Bone marrow (tissue), 2 donors: Measurements from ENCODE around the gene DUSP22.
"Not testable (repeated sequence)": the region's sequence is repeated elsewhere in the genome, so short reads cannot be mapped to it uniquely, and the experiment has no call there.

Experiments used
- DNase-seq, 2 donors: peaks; one replicate each; lab custom pipeline; 2025; lab: John Stamatoyannopoulos, UW

Gene DUSP22

DNA sequence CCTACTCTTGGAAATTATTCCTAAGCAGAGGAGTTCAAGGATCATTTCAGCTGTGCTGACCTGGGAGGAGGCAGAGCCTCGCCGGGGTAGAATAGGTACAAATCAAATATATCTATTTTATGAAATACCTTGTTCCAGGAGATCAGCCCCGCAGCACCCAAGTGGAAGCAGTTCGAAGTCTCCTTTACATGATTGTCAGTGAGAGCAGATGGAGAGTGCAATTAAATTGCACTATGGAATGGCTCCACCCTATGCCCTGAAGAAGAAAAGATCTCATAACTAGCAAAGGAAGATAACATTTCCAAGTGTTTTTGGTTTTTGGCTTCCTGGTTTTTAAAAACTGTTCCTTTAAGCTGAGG, 31.4 kb downstream of the DUSP22 start:
- DNase-seq: no peak

DNA sequence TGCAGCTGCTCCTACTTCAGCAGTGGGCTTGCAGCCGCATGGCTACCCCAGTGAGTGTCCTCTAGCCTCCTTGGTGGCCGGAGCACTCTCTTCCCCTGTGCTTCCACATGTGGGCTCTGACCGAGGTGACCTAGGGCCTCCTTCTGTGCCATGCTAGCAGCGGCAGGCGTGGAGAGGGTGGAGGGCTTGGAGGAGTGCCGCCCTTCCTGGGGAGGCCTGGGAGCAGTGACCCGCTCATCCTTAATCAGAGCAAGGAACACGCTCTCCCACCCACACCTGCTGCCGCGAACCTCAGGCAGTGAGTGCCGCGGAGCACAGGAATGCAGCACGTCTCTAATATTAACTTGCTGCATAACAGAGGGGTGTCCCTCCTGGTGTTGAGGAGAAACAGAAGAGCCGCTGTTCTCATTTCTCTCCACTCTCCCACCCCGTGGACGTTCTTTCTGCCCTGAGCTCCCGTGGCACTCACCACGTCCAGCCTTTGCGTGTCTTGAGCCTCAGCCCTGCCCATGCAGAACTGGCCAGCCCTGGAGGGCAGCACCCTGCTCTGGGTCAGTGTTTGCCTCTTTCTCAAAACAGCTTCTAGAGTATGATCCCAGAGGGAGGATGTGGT, 31.9 kb downstream of the DUSP22 start:
- DNase-seq: no peak

GRCh38 chr6:324729-325125, 32.4 kb downstream of the DUSP22 start:
- DNase-seq: no peak

DNA sequence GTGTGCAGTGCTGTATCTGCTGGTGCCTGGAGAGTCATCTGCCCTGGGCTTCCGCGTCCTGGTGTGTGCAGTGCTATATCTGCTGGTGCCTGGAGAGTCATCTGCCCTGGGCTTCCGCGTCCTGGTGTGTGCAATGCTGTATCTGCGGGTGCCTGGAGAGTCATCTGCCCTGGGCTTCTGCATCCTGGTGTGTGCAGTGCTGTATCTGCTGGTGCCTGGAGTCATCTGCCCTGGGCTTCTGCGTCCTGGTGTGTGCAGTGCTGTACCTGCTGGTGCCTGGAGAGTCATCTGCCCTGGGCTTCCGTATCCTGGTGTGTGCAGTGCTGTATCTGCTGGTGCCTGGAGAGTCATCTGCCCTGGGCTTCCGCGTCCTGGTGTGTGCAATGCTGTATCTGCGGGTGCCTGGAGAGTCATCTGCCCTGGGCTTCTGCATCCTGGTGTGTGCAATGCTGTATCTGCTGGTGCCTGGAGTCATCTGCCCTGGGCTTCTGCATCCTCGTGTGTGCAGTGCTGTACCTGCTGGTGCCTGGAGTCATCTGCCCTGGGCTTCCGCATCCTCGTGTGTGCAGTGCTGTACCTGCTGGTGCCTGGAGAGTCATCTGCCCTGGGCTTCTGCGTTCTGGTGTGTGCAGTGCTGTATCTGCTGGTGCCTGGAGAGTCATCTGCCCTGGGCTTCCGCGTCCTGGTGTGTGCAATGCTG, 33.0 kb downstream of the DUSP22 start:
- DNase-seq: not testable (repeated sequence)

- DNase-seq: not testable (repeated sequence)
Observed at GRCh38 chr6:326066-326465, 33.8 kb downstream of the DUSP22 start.

DNA sequence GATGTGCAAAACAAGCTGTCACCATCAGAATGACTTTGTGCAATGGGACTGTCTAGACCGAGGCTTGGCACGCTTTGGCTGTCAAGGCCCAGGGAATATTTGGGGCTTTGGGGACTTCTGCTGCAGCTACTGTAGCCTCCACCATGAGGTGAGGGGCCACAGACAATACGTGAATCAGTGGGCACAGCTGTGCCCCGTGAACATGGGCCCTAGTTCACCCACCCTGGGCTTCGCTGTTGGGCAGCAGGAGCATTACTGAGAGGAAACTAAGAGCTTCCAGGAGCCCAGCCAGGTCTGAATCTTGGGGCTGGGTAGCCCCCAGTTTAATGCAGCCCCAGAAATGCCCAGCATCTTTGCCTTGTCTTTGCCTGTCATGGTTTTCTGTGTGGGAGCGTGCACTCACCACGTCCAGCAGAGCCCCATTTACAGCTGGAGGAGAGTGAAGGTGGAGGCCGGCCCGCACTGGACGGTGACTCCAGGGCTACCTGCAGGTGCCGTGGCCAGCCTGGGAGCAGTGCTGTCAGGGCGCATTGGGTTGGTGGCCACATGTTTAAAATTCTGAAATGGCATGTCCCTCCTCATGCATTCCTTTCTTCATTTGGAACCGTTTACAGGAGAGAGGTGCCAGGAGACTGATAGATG, 34.7 kb downstream of the DUSP22 start:
- DNase-seq: no peak

GRCh38 chr6:327538-328116, 35.3 kb downstream of the DUSP22 start:
- no peak for DNase-seq

GRCh38 chr6:328136-328670, 35.9 kb downstream of the DUSP22 start:
- no peak for DNase-seq

DNA sequence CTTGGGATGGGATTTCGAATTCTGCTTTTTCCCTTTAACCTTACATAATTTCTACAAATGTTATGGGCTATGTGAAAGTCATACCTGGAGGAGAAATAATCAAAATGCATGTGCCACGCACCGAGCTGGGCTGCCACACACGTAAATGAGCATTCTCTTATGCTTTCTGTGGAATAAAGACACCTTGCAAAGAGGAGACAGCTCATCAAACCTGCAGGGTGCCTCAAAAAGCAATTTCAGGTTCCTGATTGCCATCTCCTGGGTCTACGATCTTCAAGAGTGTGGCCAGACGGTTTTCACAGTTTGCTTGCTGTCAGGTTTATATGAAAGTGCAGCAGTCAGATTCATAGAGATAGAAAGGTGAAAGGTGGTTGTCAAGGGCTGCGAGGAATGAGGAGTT, 36.6 kb downstream of the DUSP22 start:
- no peak for DNase-seq

DNA sequence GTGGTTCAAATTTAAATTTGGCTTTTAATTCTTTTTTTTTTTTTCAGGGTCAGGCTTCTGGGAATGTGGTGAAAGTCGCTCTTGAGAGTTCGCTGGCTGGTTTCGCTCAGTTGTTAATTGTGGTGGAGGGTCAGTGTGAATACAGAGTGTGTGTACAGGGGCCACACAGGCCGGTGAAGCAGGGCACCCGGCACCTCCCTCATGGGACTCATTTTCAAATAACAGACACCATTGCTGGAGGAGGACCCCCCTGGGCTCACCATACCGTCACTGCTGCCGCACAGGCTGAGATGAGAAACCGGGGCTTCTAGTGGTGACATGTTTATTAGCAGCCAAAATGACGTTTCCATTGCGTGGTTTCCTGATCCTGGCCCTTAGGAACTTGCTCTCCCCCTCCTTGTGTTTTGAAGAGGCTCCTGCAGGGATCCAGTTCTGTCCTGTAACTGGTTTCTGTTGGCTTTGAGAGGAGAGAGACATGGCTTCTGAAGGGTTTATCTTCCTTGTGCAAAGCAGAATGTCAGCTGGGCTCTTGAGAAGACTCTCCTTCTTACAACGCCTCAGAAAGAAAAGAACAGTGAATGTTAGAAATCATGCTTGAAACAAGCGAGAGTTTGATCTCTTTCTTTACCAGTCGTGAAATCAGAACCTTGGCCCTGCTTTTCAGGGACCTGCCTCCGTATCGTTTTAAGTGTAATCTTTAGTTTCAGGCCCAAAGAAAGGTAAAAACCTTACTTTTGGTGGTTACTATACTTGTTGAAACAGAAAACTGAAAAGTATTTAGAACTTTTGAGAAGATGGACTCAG, 37.8 kb downstream of the DUSP22 start:
- no peak for DNase-seq

DNA sequence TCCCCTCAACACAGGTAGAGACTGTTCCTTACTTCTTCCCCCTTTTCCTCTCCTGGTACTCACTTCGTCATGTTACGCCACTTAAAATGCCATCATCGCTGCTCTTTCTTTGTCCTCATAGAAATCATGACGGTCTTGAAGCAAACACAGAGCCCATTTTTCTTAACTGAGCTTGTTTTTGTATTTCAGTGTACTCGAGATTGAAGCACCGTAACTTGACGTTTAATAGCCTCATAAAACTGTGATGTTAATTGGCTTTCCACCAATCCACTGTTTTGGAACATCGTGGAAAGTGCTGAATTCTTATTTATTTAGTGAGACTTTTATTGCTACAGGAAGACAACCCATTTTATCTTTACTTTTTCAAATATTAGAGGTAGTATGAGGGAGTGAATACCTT, 38.7 kb downstream of the DUSP22 start:
- no peak for DNase-seq

GRCh38 chr6:331622-332521, 39.6 kb downstream of the DUSP22 start:
- DNase-seq: no peak

DNA sequence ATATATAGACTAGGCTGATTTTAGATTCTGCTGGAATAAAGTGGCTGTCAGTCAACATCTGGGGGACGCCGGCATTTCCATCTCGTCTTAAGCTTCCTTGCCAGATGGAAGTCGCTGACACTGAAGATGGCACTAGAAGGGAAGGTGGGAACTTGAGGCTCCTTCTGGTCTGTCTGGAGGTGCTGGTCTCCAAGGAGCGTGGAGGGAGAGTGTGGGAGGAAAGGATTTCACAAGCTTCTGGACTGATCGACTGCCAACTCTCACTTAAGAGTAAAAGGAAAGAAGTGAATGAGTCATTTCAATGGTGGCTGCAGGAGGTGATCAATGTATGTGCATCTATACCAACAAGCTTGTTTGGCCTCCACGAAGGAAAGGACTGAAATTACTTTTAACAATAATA, 40.4 kb downstream of the DUSP22 start:
- no peak for DNase-seq

DNA sequence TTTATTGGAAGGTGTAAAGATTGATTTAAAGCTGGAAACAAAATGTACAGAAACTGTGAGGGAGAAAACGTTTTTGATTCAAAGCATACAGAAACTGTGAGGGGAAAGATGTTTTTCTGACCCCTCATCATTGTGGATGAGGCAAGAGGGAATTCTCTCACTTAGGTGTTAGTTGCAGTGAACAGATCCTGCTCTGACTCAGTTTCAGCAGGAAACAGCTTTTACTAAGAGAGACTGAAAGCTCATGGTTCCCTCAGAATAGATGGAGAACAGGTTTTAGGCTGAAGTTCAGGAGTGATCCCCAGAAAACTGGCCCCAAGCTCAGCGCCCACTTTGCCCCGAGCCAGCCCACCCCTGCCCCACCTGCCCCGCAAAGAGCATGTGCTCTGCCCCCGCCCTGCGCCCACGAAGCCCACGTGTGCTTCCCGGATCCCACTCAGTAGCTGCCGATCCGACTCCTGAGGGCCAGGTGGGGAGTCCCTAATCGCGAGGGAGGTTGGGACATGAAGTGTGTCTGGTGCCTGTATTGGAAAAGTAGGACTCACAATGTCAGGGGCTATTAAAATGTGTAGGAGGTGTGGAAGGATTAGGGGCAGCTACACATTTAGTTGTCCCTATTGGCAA, 41.2 kb downstream of the DUSP22 start:
- no peak for DNase-seq

DNA sequence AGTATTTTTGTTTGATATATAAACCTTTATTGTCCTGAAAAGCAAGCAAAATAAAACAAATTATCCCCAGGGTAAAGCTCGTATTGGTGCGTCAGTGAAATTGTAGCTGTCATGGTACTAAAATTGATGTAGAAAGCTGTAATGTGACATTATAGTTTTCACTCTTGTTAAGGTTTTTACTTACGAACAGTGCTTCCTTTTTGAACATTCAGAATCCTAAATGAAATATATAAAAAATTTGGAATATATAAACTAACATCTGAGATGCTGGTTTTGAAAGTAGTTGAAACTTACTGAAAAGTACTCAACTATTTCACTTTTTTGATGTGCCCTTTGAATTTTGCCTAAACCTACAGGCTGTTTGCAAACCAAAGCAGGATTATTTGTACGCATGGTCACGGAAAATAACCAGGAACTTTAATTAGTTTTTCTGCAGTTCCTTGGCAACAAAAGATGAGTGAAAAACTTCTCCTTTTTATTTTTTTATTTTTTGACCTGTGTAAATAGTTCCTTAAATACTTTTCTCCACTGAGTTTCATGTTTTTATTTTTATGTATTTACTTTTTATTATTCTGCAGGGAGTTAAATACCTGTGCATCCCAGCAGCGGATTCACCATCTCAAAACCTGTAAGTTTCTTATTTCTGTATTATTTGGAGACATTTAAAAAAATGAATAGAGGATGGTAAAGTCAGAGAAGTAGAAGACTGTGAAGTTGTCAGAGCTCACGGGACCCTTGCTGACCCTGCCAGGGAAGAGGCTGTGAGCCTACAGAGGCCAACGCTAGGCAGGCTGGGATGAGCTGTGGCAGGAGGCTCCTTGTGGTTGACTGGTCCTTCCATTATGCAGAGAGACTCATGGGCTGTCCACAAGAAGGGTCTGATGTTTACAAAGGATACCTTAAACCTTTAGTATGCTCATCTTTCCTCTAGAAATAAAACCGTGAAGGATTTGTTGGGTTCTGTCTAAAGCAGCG, 42.5 kb downstream of the DUSP22 start:
- DNase-seq: no peak

DNA sequence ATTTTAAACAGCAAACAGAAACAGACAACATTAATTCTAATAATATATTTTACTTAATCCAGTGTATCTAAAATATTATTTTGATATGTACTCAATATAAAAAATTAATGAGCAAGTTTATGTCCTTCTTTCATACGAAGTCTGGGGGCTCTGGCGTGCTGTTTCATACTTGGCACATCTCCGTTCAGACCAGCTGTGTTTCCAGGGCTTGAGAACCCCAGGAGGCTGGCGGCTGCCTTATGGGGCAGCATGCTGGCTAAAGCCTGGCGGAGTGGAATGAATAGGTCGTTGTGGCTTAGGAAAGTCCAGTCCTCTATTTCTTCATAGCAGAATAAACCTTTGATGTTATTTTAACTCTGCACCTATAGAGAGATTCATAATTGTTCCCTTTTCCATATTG, 43.3 kb downstream of the DUSP22 start:
- no peak for DNase-seq

DNA sequence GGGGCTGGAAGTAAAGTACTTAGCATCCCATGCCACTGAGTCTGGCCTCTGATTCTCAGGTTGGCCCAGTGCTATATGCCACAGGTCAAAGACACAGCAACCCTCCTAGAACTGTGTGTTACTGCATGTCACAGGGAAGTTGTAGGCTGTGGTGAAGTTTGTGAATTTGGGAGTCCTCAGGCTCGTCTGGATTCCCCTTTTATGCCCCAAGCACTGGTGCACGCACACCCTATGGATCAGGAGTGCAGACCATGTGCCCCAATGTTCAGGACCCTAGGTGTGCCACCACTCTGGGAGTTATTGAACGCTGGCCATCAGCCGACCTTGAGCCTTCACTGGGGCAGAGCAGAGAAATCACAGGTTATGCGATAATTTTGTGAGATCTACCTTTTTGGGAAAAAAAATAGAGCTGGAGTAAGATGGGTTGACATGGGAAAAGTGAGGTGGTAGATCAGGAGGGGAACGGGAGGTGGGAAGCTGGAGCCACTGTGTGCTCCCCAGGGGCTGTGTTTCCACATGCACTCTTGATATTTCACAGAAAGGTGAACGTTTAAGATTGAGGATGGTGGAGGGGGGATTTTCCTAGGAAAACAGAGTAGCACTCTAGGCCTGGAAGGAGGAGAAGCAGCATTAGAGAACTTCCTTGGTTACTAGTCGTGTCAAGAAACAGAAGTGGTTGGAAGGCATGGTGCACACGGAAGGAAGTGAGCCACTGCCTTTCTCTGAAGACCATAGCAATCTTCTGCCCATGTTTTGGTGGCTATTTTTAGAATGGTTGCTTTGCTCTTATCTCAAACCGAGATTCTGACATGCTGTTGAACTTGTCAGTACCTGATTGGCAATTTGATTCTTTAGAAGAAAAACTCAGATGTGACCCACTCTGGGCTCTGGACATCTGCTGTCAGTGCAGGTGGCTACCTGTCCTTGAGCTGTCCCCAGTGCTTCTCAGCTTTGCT, 44.1 kb downstream of the DUSP22 start:
- DNase-seq: no peak

- no peak for DNase-seq
Observed at GRCh38 chr6:337805-338368, 45.6 kb downstream of the DUSP22 start.
